Central memory CD4-positive, alpha-beta T cell (primary cell): ENCODE results near the gene DDC.

Source experiments
- DNase-seq: peaks from one replicate; pipeline ENCODE4 v3.0.0; 2022

DDC gene

DNA sequence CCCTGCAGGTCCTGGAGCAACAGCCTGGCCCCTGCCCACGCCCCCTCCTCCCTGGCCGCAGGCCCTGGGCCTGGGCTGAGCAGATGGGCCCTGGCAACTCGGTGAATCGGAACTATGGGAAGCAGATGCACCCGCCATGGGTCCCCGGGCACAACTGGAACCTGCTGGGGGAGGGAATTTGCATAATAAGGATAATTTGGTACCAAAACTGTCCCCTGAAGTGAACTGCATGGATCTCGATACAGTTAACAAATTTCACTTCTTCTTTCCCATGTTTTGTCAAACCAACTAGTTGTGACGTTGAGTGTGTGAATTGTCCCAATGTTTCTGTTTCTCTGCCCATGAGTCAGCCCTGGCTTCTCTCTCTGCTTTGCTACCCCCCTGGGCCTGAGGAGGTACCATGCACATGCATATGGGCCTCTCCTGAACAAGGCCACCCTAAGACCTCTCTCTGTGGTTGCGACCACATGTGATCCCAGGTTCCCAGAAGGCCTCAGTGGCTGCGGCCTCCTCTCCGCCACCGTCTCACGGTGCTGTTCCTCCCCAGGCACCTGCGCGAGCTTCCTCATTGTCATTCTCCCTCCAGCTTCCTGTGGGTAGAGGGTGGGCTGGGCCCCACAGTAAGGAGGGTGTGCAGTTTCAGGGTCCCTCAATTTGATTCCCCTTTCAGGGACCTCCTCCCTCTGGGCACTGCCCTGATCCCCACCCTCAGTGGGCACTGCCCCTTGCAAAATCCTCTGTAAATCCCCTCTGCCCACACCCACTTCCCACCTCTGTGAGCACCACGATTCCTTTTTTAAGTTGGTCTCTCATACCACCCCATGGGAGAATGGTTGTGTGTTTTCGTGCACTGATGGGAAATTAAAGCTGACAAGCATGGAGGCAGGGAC, 155.1 kb downstream of the DDC start:
- DNase-seq, result no peak
